Heart left ventricle (tissue), 16 donors: ENCODE measurements around the gene TMEM258. TPM values are rescaled to one million over a fixed set of nuclear protein-coding genes. Genes with fewer than 3 reads are reported as not detected.

Source experiments
- ATAC-seq, 4 donors: fragments of 200-7000 bp; cut with Tn5 transposase; one replicate each; pipeline ENCODE4 v1.9.1; 2020 to 2022; ENCODE audit warnings: moderate library complexity in 4 of 4, mild to moderate bottlenecking in 3 of 4, moderate number of reproducible peaks in 1 of 4
- DNase-seq, 5 donors: peaks; one replicate each; pipeline ENCODE4 v3.0.0-alpha.2; 2020
- H3K27ac ChIP-seq, 12 donors: fragments of 200-600 bp; sonication (generic) in 4 of 12; one replicate each; pipeline versions ENCODE4 v1.5.0 to v1.8.0; 2016 to 2022; ENCODE audit warnings: mild to moderate bottlenecking in 2 of 12
- H3K27me3 ChIP-seq, 9 donors: fragments of 200-600 bp; sonication (generic) in 2 of 9; one replicate each; pipeline versions ENCODE4 v1.5.1 to v1.8.0; 2016 to 2022; ENCODE audit warnings: mild to moderate bottlenecking in 3 of 9
- H3K36me3 ChIP-seq, 9 donors: fragments of 200-600 bp; sonication (generic) in 2 of 9; one replicate each; pipeline versions ENCODE4 v1.5.0 to v1.8.0; 2018 to 2022; ENCODE audit warnings: mild to moderate bottlenecking in 2 of 9
- H3K4me1 ChIP-seq, 12 donors: fragments of 200-600 bp; sonication (generic) in 4 of 12; one replicate each; pipeline versions ENCODE4 v1.5.0 to v1.8.0; 2016 to 2022; ENCODE audit warnings: mild to moderate bottlenecking in 3 of 12
- H3K4me3 ChIP-seq, 12 donors: fragments of 200-600 bp; sonication (generic) in 4 of 12; one replicate each; pipeline versions ENCODE4 v1.5.0 to v1.8.0; 2017 to 2022; ENCODE audit warnings: mild to moderate bottlenecking in 9 of 12, moderate library complexity in 4 of 12
- H3K9me3 ChIP-seq, 12 donors: fragments of 200-600 bp; sonication (generic) in 4 of 12; one replicate each; pipeline versions ENCODE4 v1.5.0 to v1.8.0; 2016 to 2022; ENCODE audit warnings: mild to moderate bottlenecking in 1 of 12
- POLR2A ChIP-seq, 2 donors: fragments of 450-650 bp; IDR thresholded peaks; one replicate each; pipeline ENCODE4 v1.6.1; 2017; ENCODE audit warnings: antibody characterized with exemption in 2 of 2, mild to moderate bottlenecking in 2 of 2, moderate library complexity in 2 of 2
- WGBS, 4 donors: extraction: QIAGEN DNeasy Blood & Tissue Kit in 2 of 4; methylation state at CpG; one replicate each; pipeline versions ENCODE4 v1.1.5 to v1.1.7; 2013 to 2018; 5-methylcytosine and 5-hydroxymethylcytosine counted together
- intact Hi-C, 10 donors: fragments of 100-400 bp; cut with DNase I; formaldehyde crosslinking; loops; one replicate each; pipeline versions ENCODE4 v1.11.1 to v1.14.2; 2022
- polyA plus RNA-seq, 2 donors: library from polyadenylated mRNA; stranded (reverse); fragments of 200-250 nt; gene quantifications; one replicate each; pipeline ENCODE4 v1.2.3, GENCODE V29; 2013
- total RNA-seq, 9 donors: library from RNA; depleted of rRNA in 2 of 9; stranded (reverse); fragments of >200 nt in 2 of 9; fragmentation: NEBNext Ultra II Directional in 3 of 9; extraction: Animal tissue kit (Norgen Biotek cat#: 25700) in 3 of 9; gene quantifications; one replicate each; pipeline versions ENCODE4 v1.1.0 to v1.2.4, GENCODE V29; 2016 to 2023
- TF ChIP-seq, protein P1 (sequence below), 12 donors: fragments of 200-600 bp; sonication (generic) in 4 of 12; IDR thresholded peaks; one replicate each; pipeline versions ENCODE4 v1.5.0 to v1.8.0; 2018 to 2022; ENCODE audit warnings: antibody characterized with exemption in 12 of 12, mild to moderate bottlenecking in 5 of 12
- donor health status: ischemic (EF 13 %, LVEDD 7.1; RV severe dilation, severe dysfunction).
- donor health status: healthy with polysubstance abuse.
- donor health status: DM: no; HTN: yes; CAD: no.
- donor health status: DM: no; HTN: no; CAD: no.
- donor health status: ischemic (EF 25% LVEDD 6.9; RV normal size, moderate dysfunction).
- donor health status: ischemic (EF 25% LVEDD 5.7; RV mildly dilated, moderate dysfunction).
- donor health status: healthy.
- donor health status: DM: yes; HTN: yes; CAD: no.
- donor health status: ischemic (EF 35%, LVEDD 5.7; RV mildly dilated, moderate dysfunction).
- donor health status: nonischemic (EF 11% LVEDD 7.7; RV severe dilation, severe dysfunction).
- donor health status: DM: yes; HTN: yes; CAD: no.
- donor health status: PGD.
- donor health status: ischemic (EF 29% LVEDD 5.4; RV normal size, mild dysfunction).
- donor health status: nonischemic (EF 23%, LVEDD 6.1; RV moderate dilation, normal function).

The TMEM258 gene
- total and polyA plus RNA-seq, 11 donors, result 48.0 to 139 (median 109) TPM

DNA sequence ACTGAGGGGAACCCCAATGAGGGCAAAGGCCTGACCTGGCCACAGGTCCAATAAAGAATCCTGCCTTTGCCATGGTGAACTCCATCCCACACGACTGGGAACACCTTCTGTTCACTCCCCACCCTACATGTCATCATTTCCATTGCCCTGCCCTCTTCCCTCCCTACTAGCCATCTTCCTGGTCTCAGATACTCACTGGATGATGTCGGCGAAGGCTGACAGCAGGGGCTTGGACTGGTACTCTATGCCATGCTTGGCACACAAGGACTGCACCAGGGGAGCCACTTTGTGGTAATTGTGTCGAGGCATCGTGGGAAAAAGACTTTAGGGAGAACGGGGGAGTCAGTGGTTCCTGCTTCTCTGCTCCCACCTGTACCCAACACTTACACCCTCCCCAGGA lies 10.2 kb upstream of the TMEM258 start:
- ATAC-seq (no peak), DNase-seq (no peak)
- Histone ChIP-seq H3K36me3 (peaks cover 0 to 63% (median 35%) of the 10 kb centered on the region in 9 donors), H3K4me1 (peaks cover 0 to 10% (median 3%) of the 10 kb centered on the region in 12 donors), H3K4me3 (no peak overlapping the region), H3K9me3 (no peaks in the 10 kb centered on the region), H3K27me3 (no peaks in the 10 kb centered on the region), H3K27ac (no peak overlapping the region)
- TF ChIP-seq POLR2A (IDR thresholded peaks at IDR 0.05), result no peak
- TF ChIP-seq, protein P1, sequence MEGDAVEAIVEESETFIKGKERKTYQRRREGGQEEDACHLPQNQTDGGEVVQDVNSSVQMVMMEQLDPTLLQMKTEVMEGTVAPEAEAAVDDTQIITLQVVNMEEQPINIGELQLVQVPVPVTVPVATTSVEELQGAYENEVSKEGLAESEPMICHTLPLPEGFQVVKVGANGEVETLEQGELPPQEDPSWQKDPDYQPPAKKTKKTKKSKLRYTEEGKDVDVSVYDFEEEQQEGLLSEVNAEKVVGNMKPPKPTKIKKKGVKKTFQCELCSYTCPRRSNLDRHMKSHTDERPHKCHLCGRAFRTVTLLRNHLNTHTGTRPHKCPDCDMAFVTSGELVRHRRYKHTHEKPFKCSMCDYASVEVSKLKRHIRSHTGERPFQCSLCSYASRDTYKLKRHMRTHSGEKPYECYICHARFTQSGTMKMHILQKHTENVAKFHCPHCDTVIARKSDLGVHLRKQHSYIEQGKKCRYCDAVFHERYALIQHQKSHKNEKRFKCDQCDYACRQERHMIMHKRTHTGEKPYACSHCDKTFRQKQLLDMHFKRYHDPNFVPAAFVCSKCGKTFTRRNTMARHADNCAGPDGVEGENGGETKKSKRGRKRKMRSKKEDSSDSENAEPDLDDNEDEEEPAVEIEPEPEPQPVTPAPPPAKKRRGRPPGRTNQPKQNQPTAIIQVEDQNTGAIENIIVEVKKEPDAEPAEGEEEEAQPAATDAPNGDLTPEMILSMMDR (IDR thresholded peaks at IDR 0.05), result no peak
- intact Hi-C loops, result loop anchor here in 1 of 10 donors (5.0 kb wide), 1 partner anchor 150 kb away; the partner anchor contains the start of gene BEST1
- WGBS, 4 donors, result 88 to 93% (median 92%) methylated on average over 5 to 6 of the region's 6 CpGs

DNA sequence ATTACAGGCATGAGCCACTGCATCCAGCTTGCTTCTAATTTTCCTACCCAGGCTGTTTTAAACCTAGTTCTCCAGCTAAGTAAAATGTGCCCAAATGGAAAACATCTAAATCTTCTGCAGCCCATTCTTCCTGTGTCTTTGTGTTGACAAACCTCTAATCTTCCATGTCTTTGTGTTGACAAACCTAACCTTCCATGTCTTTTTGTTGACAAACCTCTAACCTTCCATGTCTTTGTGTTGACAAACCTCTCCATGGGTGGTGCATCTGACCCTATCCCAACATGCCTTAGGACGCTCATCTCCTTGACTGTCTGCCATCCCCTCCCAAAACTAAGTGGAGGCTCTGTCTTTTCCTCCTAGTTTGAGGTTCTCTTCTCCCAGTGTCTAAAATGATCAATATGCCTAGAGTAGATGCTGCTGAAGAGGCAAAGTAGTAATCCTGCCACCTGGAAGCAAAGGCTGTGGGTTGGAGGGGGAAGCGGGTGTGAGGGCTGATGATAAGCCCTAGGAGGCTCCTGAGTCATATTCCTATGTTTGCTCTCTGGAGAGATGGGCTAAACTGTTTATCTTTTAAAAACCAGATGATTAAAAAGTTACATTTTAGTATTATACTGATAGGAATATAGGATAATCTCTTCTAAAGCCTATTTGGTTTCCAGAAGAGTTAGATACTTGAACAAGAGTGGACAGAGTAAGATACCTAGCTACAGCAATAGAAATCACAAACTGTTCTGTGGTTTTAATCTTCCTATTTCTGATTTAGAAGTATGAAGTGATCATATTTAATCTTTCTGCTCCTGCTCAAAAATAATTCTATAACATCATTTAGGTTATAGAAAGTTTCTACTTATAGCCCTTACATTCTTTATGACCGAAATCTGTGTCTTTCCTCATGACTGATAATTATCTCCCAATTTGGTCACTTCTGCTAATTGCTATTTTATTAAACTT lies 8.2 kb upstream of the TMEM258 start:
- TF ChIP-seq POLR2A (IDR thresholded peaks at IDR 0.05), result no peak
- TF ChIP-seq, protein P1 (IDR thresholded peaks at IDR 0.05), result no peak
- intact Hi-C loops, result loop anchor here in 1 of 10 donors (5.0 kb wide), 1 partner anchor 152 kb away; the partner anchor contains the start of gene BEST1
- Histone ChIP-seq H3K36me3 (peaks cover 0 to 58% (median 31%) of the 10 kb centered on the region in 9 donors), H3K9me3 (no peaks in the 10 kb centered on the region), H3K4me3 (no peak overlapping the region), H3K27me3 (no peaks in the 10 kb centered on the region), H3K4me1 (peaks cover 0 to 14% (median 6%) of the 10 kb centered on the region in 12 donors), H3K27ac (no peak overlapping the region)
- DNase-seq, result no peak
- no peak for ATAC-seq
- 78 to 97% (median 92%) methylated on average over 3 of the region's 3 CpGs for WGBS, 4 donors

DNA sequence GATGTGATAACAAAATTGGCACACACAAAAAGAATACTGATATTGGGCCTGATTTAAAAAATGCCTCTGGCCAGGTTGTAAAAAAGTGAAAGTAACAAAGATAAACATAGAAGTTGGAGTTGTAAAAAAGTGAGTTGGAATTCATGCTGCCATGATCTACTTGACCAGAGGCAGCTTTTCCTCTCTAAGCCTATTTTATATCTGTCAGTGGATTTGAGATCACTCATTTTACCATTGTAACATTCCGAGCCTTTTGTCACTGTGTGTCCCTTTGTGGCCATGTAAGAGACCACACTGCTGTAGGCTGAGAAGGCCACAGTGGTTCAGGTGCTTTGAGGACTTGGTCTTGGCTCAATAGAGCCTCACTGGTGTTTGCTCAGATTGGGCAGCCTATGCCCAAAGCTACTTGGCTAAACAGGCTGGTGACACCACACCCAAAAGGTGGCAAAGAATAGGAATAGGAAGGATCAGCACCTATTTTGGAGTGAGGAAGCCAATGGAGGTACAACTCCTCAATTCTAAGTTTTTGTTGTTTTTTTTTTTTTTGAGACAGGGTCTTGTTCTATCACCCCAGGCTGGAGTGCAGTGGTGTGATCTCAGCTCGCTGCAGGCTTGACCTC lies 7.4 kb upstream of the TMEM258 start:
- TF ChIP-seq POLR2A (IDR thresholded peaks at IDR 0.05), result no peak
- TF ChIP-seq, protein P1 (IDR thresholded peaks at IDR 0.05), result no peak

More for the DNA sequence above, 7.4 kb upstream of the TMEM258 start:
- no peak overlapping the region for H3K4me3 ChIP-seq
- intact Hi-C loops, result loop anchor here (5.0 to 10.0 kb wide), 11 partner anchors 73 to 575 kb away; partner anchors contain the start of genes BEST1 (in 1 of the 10) and FADS3 (in 1 of the 10)
- DNase-seq (no peak), ATAC-seq (no peak)
- peaks cover 0 to 14% (median 6%) of the 10 kb centered on the region in 12 donors for H3K4me1 ChIP-seq
- H3K9me3 ChIP-seq, result no peaks in the 10 kb centered on the region
- no peak overlapping the region for H3K27ac ChIP-seq
- H3K36me3 ChIP-seq, result peaks cover 0 to 53% (median 26%) of the 10 kb centered on the region in 9 donors
- 96 to 100% (median 96%) methylated on average over 2 of the region's 2 CpGs for WGBS, 4 donors
- no peaks in the 10 kb centered on the region for H3K27me3 ChIP-seq
